Chondrocyte (in vitro differentiated cells): ENCODE data around the gene TOB1. TPM values are rescaled to one million over a fixed set of nuclear protein-coding genes. Genes with fewer than 3 reads are reported as not detected.

ENCODE experiments used
- DNase-seq: peaks from one replicate; pipeline ENCODE4 v3.0.0; 2021; ENCODE audit warnings: mixed read lengths, low spot score
- H3K27ac Mint-ChIP-seq: one replicate; pipeline ENCODE4 v1.8.0; 2021; ENCODE audit warnings: mild to moderate bottlenecking, moderate library complexity, mixed read lengths; ENCODE audit not compliant: unreplicated experiment
- H3K27me3 Mint-ChIP-seq: 2 replicates; pipeline ENCODE4 v1.8.0; 2021; ENCODE audit warnings: low read depth, mixed read lengths
- H3K36me3 Mint-ChIP-seq: 2 replicates; pipeline ENCODE4 v1.8.0; 2021; ENCODE audit warnings: low read depth, mixed read lengths
- H3K4me1 Mint-ChIP-seq: 2 replicates; pipeline ENCODE4 v1.8.0; 2021; ENCODE audit warnings: low read depth, mild to moderate bottlenecking, mixed read lengths
- H3K4me3 Mint-ChIP-seq: one replicate; pipeline ENCODE4 v1.8.0; 2021; ENCODE audit warnings: mild to moderate bottlenecking, moderate library complexity, mixed read lengths; ENCODE audit not compliant: unreplicated experiment
- H3K9me3 Mint-ChIP-seq: 2 replicates; pipeline ENCODE4 v1.8.0; 2021; ENCODE audit warnings: low read depth, mixed read lengths
- CTCF ChIP-seq: fragments of 200-600 bp; sonication (generic); IDR thresholded peaks from 2 replicates; pipeline ENCODE4 v1.5.0; 2021; ENCODE audit warnings: antibody characterized with exemption, mild to moderate bottlenecking, moderate library complexity
- total RNA-seq: library from RNA; stranded (reverse); gene quantifications from 3 replicates; pipeline ENCODE4 v1.2.1, GENCODE V29; 2021

Gene TOB1
- total RNA-seq, 1 donor from 2014 or later, result 36.6 TPM

- TF ChIP-seq CTCF, result no peak
- peaks cover 6% of the 10 kb centered on the region for H3K27me3 Mint-ChIP-seq
- no peak overlapping the region for H3K4me3 Mint-ChIP-seq
- peaks cover 1% of the 10 kb centered on the region for H3K36me3 Mint-ChIP-seq
- DNase-seq, result no peak
- H3K4me1 Mint-ChIP-seq, result peaks cover 7% of the 10 kb centered on the region
- H3K9me3 Mint-ChIP-seq, result peaks cover 2% of the 10 kb centered on the region
- no peak overlapping the region for H3K27ac Mint-ChIP-seq
Observed at GRCh38 chr17:50884439-50885311, 18.5 kb upstream of the TOB1 start.

GRCh38 chr17:50883850-50884438 is 17.8 kb upstream of the TOB1 start:
- Mint-ChIP-seq H3K27ac (no peak overlapping the region), H3K36me3 (no peaks in the 10 kb centered on the region)

GRCh38 chr17:50882851-50883250 is 16.7 kb upstream of the TOB1 start:
- DNase-seq, result no peak
- H3K9me3 Mint-ChIP-seq, result peaks cover 6% of the 10 kb centered on the region
- H3K4me1 Mint-ChIP-seq, result peaks cover 7% of the 10 kb centered on the region
- no peak overlapping the region for H3K4me3 Mint-ChIP-seq
- peak overlapping the region; percentile 12 for H3K27ac Mint-ChIP-seq
- H3K27me3 Mint-ChIP-seq, result peaks cover under 1% of the 10 kb centered on the region
- H3K36me3 Mint-ChIP-seq, result no peaks in the 10 kb centered on the region
- TF ChIP-seq CTCF, result no peak

More at GRCh38 chr17:50883850-50884438, 17.8 kb upstream of the TOB1 start:
- H3K4me3 Mint-ChIP-seq, result no peak overlapping the region
- H3K9me3 Mint-ChIP-seq, result peaks cover 5% of the 10 kb centered on the region
- no peak for TF ChIP-seq CTCF
- H3K4me1 Mint-ChIP-seq, result peaks cover 7% of the 10 kb centered on the region
- no peak for DNase-seq
- H3K27me3 Mint-ChIP-seq, result peaks cover 2% of the 10 kb centered on the region

GRCh38 chr17:50881182-50881581 is 15.0 kb upstream of the TOB1 start:
- no peak overlapping the region for H3K27ac Mint-ChIP-seq
- DNase-seq, result no peak

More at GRCh38 chr17:50881182-50881581, 15.0 kb upstream of the TOB1 start:
- TF ChIP-seq CTCF, result no peak
- H3K36me3 Mint-ChIP-seq, result no peaks in the 10 kb centered on the region
- H3K27me3 Mint-ChIP-seq, result no peaks in the 10 kb centered on the region
- no peak overlapping the region for H3K4me3 Mint-ChIP-seq
- H3K4me1 Mint-ChIP-seq, result peaks cover 7% of the 10 kb centered on the region
- H3K9me3 Mint-ChIP-seq, result peaks cover 6% of the 10 kb centered on the region
